Activated CD4-positive, CD25-positive, alpha-beta regulatory T cell treated with anti-CD3 and anti-CD28 coated beads, Interleukin-2, amount 50 U/mL, for 24 hours (primary cell): Measurements from ENCODE around the gene MAPK13.
"Not testable (repeated sequence)": the region's sequence is repeated elsewhere in the genome, so short reads cannot be mapped to it uniquely, and the experiment has no call there.

Experiments used
- ATAC-seq, 2 donors: fragments of 150-1000 bp; cut with Tn5 transposase; one replicate each; pipeline ENCODE4 v1.10.0; 2021; ENCODE audit warnings: mild to moderate bottlenecking in 1 of 2, moderate library complexity in 1 of 2

The MAPK13 gene

GRCh38 chr6:36115412-36115811, 14.9 kb upstream of the MAPK13 start:
- no peak for ATAC-seq

- no peak for ATAC-seq
These were observed 14.0 kb upstream of the MAPK13 start for GRCh38 chr6:36116066-36116864.

GRCh38 chr6:36116943-36117342, 13.4 kb upstream of the MAPK13 start:
- no peak for ATAC-seq

GRCh38 chr6:36117658-36118549, 12.4 kb upstream of the MAPK13 start:
- ATAC-seq, result no peak

- peak; percentile 77 to 86 for ATAC-seq
These were observed 11.7 kb upstream of the MAPK13 start for GRCh38 chr6:36118550-36119107.

- no peak for ATAC-seq
These were observed 11.1 kb upstream of the MAPK13 start for GRCh38 chr6:36119209-36119608.

GRCh38 chr6:36120018-36120417, 10.3 kb upstream of the MAPK13 start:
- peak; percentile 42 to 58 for ATAC-seq

GRCh38 chr6:36120539-36120938, 9.8 kb upstream of the MAPK13 start:
- peak; percentile 40 to 48 for ATAC-seq

- peak; percentile 18 to 24 for ATAC-seq
These were observed 9.1 kb upstream of the MAPK13 start for GRCh38 chr6:36120979-36121786.

GRCh38 chr6:36121787-36122494, 8.4 kb upstream of the MAPK13 start:
- ATAC-seq, result no peak

- ATAC-seq, result no peak
These were observed 7.6 kb upstream of the MAPK13 start for GRCh38 chr6:36122495-36123269.

GRCh38 chr6:36123270-36124139, 6.8 kb upstream of the MAPK13 start:
- peak; percentile 63 to 72 for ATAC-seq

- ATAC-seq, result not testable (repeated sequence)
These were observed 6.0 kb upstream of the MAPK13 start for GRCh38 chr6:36124346-36124745.

- ATAC-seq, result no peak
These were observed 5.4 kb upstream of the MAPK13 start for GRCh38 chr6:36124881-36125280.

GRCh38 chr6:36125575-36125974, 4.7 kb upstream of the MAPK13 start:
- no peak for ATAC-seq

GRCh38 chr6:36126121-36126520, 4.2 kb upstream of the MAPK13 start:
- no peak for ATAC-seq

GRCh38 chr6:36126553-36127458, 3.5 kb upstream of the MAPK13 start:
- ATAC-seq, result peak in 1 of 2 donors; percentile 6

- no peak for ATAC-seq
These were observed 2.8 kb upstream of the MAPK13 start for GRCh38 chr6:36127462-36128016.

- ATAC-seq, result no peak
These were observed 2.2 kb upstream of the MAPK13 start for GRCh38 chr6:36128073-36128472.
